ENCODE data around the gene PGBD5. TPM values are rescaled to one million over a fixed set of nuclear protein-coding genes. Genes with fewer than 3 reads are reported as not detected.

Gene PGBD5
- polyA plus RNA-seq, 1 donor (not counting 4 experiments of a cell fraction or from before 2014, with no cell fraction given): 0.28 TPM

DNA sequence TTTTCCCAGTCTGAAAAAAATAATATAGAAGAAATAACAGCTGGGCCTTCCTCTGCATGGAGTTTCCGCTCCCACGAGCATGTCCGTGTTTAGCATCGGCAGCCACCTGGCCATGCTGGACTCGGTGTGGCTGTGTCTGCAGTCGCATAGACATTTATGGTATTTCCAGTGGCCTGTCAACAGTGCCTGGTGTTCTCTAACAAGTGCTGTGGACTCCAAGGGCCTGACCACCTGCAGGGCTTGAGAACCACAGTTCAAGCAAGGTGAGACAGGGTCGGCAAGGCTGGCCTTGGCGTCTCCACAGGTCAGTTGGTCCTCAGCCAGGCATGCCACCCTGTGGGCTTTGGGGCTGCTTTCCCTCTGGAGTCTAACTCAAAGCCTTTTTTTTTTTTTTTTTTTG, 124.8 kb downstream of the PGBD5 start:
- no peaks in the 10 kb centered on the region for H3K9me1 ChIP-seq (ENCODE audit: control insufficient read depth, extremely low read depth, insufficient read depth, low read length)
- H3K27ac ChIP-seq (ENCODE audit: control insufficient read depth, insufficient read depth, low read length): no peak overlapping the region
- TF ChIP-seq EZH2 (IDR thresholded peaks at IDR 0.05; ENCODE audit: low read length): no peak
- TF ChIP-seq, protein P1, sequence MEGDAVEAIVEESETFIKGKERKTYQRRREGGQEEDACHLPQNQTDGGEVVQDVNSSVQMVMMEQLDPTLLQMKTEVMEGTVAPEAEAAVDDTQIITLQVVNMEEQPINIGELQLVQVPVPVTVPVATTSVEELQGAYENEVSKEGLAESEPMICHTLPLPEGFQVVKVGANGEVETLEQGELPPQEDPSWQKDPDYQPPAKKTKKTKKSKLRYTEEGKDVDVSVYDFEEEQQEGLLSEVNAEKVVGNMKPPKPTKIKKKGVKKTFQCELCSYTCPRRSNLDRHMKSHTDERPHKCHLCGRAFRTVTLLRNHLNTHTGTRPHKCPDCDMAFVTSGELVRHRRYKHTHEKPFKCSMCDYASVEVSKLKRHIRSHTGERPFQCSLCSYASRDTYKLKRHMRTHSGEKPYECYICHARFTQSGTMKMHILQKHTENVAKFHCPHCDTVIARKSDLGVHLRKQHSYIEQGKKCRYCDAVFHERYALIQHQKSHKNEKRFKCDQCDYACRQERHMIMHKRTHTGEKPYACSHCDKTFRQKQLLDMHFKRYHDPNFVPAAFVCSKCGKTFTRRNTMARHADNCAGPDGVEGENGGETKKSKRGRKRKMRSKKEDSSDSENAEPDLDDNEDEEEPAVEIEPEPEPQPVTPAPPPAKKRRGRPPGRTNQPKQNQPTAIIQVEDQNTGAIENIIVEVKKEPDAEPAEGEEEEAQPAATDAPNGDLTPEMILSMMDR (optimal IDR thresholded peaks at IDR 0.05 in 1 of 3, IDR thresholded peaks at IDR 0.05 in 1 of 3, conservative IDR thresholded peaks at IDR 0.05 in 1 of 3; ENCODE audit: extremely low read depth in 1 of 3, insufficient read depth in 2 of 3, low read length in 3 of 3): no peak
- no peaks in the 10 kb centered on the region for H3K79me2 ChIP-seq (ENCODE audit: control insufficient read depth, insufficient read depth, low read length)
- no peak overlapping the region for H3K9ac ChIP-seq (ENCODE audit: control insufficient read depth, extremely low read depth, insufficient read depth, low read length)
- no peaks in the 10 kb centered on the region for H3K36me3 ChIP-seq (ENCODE audit: control insufficient read depth in 2 of 2, extremely low read depth in 1 of 2, insufficient read depth in 2 of 2, low read length in 2 of 2)
- H3K27me3 ChIP-seq (ENCODE audit: control insufficient read depth, extremely low read depth, insufficient read depth, low read length): no peaks in the 10 kb centered on the region
- no peak for DNase-seq (ENCODE audit: low read depth, low spot score)
- H2AFZ ChIP-seq (ENCODE audit: control insufficient read depth, low read length): no peak overlapping the region
- H3K9me3 ChIP-seq (ENCODE audit: control insufficient read depth, low read depth, low read length): no peaks in the 10 kb centered on the region
- H4K20me1 ChIP-seq (ENCODE audit: control insufficient read depth, extremely low read depth, insufficient read depth, low read length): no peaks in the 10 kb centered on the region
- H3K4me3 ChIP-seq (ENCODE audit: control insufficient read depth in 2 of 3, extremely low read depth in 1 of 3, insufficient read depth in 2 of 3, low read depth in 1 of 3, low read length in 3 of 3): no peak overlapping the region
- peaks cover 2% of the 10 kb centered on the region for H3K4me1 ChIP-seq (ENCODE audit: control insufficient read depth, extremely low read depth, insufficient read depth, low read length)
- dilution Hi-C loops (cut with MboI; ENCODE audit: extremely low pct_ligation_motif_present, low sequenced_read_pairs): no loop called here
- FAIRE-seq: no peak
- no peak overlapping the region for H3K4me2 ChIP-seq (ENCODE audit: control insufficient read depth, extremely low read depth, insufficient read depth, low read depth, low read length)

DNA sequence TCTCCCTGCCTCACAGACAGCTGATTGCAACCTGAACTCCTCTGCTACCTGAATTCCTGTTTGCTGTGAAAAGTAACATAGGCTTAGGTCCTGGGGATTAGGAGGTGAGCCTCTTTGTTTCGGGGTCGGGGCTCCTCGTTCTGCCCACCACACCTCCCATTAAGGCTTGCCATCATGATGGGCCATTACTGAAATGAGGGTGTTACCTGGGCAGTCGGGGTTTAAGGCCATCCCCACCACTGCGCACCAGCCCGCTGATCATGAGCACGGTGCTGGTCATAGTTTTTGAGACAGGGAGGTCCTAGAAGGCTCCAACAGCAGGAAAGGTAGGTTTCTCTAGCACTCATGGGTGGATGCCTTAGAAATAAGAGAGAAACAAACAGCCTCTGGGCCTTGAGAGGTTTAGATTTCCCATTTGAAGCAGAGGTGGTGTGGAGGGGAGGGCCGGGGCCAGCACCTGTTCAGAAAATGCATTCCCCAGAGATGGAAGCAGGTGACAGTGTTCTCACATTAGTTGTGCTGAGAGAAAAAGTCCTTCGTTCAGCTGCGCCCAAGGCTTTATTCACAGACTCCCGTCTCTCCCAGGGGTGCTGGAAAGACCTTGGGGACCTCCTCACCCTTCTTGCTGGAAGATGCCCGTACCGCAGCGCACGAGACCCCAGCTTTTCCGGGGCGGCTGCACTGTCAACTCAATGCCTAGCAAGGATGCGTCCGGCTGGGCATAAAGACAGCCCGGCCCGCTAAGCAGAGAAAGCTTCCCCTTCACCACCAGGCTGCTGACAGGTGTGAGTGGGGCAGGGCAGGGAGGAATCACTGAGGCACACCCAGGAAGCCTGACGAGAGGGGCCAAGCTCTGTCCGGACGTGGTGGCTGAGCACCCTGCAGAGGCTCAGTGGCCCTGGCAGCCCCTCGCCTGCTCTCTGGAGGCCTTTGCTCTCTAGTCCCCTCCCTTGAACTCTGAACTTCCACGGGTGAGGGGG, 125.5 kb downstream of the PGBD5 start:
- H3K4me2 ChIP-seq (ENCODE audit: control insufficient read depth, extremely low read depth, insufficient read depth, low read depth, low read length): no peak overlapping the region
- H3K9ac ChIP-seq (ENCODE audit: control insufficient read depth, extremely low read depth, insufficient read depth, low read length): no peak overlapping the region
- no peaks in the 10 kb centered on the region for H3K79me2 ChIP-seq (ENCODE audit: control insufficient read depth, insufficient read depth, low read length)
- peaks cover 2% of the 10 kb centered on the region for H3K4me1 ChIP-seq (ENCODE audit: control insufficient read depth, extremely low read depth, insufficient read depth, low read length)
- no peak for TF ChIP-seq EZH2 (IDR thresholded peaks at IDR 0.05; ENCODE audit: low read length)
- TF ChIP-seq, protein P1 (optimal IDR thresholded peaks at IDR 0.05 in 1 of 3, IDR thresholded peaks at IDR 0.05 in 1 of 3, conservative IDR thresholded peaks at IDR 0.05 in 1 of 3; ENCODE audit: extremely low read depth in 1 of 3, insufficient read depth in 2 of 3, low read length in 3 of 3): no peak
- DNase-seq (ENCODE audit: low read depth, low spot score) (no peak), FAIRE-seq (no peak)
- H3K27ac ChIP-seq (ENCODE audit: control insufficient read depth, insufficient read depth, low read length): no peak overlapping the region
- H3K27me3 ChIP-seq (ENCODE audit: control insufficient read depth, extremely low read depth, insufficient read depth, low read length): no peaks in the 10 kb centered on the region
- no peaks in the 10 kb centered on the region for H3K9me3 ChIP-seq (ENCODE audit: control insufficient read depth, low read depth, low read length)
- no peak overlapping the region for H2AFZ ChIP-seq (ENCODE audit: control insufficient read depth, low read length)
- dilution Hi-C loops (cut with MboI; ENCODE audit: extremely low pct_ligation_motif_present, low sequenced_read_pairs): no loop called here
- H4K20me1 ChIP-seq (ENCODE audit: control insufficient read depth, extremely low read depth, insufficient read depth, low read length): no peaks in the 10 kb centered on the region
- H3K36me3 ChIP-seq (ENCODE audit: control insufficient read depth in 2 of 2, extremely low read depth in 1 of 2, insufficient read depth in 2 of 2, low read length in 2 of 2): no peaks in the 10 kb centered on the region
- H3K9me1 ChIP-seq (ENCODE audit: control insufficient read depth, extremely low read depth, insufficient read depth, low read length): no peaks in the 10 kb centered on the region
- H3K4me3 ChIP-seq (ENCODE audit: control insufficient read depth in 2 of 3, extremely low read depth in 1 of 3, insufficient read depth in 2 of 3, low read depth in 1 of 3, low read length in 3 of 3): no peak overlapping the region

All from keratinocyte (primary cell).